Choroid plexus epithelial cell (primary cell): ENCODE results near the gene FOXP4.

Source experiments
- DNase-seq: peaks from one replicate; pipeline ENCODE4 v3.0.0-alpha.2; 2010; ENCODE audit warnings: low read depth
- H3K4me3 ChIP-seq: 2 replicates; pipeline ENCODE4 v1.5.1; 2011; ENCODE audit warnings: low read depth, mild to moderate bottlenecking, control low read depth, low read length, moderate library complexity
- CTCF ChIP-seq: conservative IDR thresholded peaks from 2 replicates; pipeline ENCODE4 v1.5.1; 2011; ENCODE audit warnings: low read depth, mild to moderate bottlenecking, control low read depth, inconsistent platforms, low read length, moderate library complexity

Gene FOXP4

GRCh38 chr6:41565701-41566100, 19.5 kb downstream of the FOXP4 start:
- DNase-seq, result no peak
- H3K4me3 ChIP-seq, result no peak overlapping the region
- no peak for TF ChIP-seq CTCF

- no peak for TF ChIP-seq CTCF
- no peak overlapping the region for H3K4me3 ChIP-seq
- no peak for DNase-seq
Measured at GRCh38 chr6:41566961-41567360, 20.8 kb downstream of the FOXP4 start.

GRCh38 chr6:41567684-41568083, 21.5 kb downstream of the FOXP4 start:
- no peak for TF ChIP-seq CTCF
- DNase-seq, result no peak
- no peak overlapping the region for H3K4me3 ChIP-seq

GRCh38 chr6:41568202-41568584, 22.0 kb downstream of the FOXP4 start:
- DNase-seq, result no peak
- no peak for TF ChIP-seq CTCF
- no peak overlapping the region for H3K4me3 ChIP-seq

GRCh38 chr6:41568585-41569384, 22.6 kb downstream of the FOXP4 start:
- DNase-seq, result no peak
- no peak overlapping the region for H3K4me3 ChIP-seq
- no peak for TF ChIP-seq CTCF

GRCh38 chr6:41570259-41570615, 24.1 kb downstream of the FOXP4 start:
- DNase-seq, result no peak
- H3K4me3 ChIP-seq, result no peak overlapping the region
- TF ChIP-seq CTCF, result no peak
